Umbilical cord (tissue), 2 donors: ENCODE measurements around the gene GPR137. TPM values are rescaled to one million over a fixed set of nuclear protein-coding genes. Genes with fewer than 3 reads are reported as not detected.

Source experiments
- DNase-seq: peaks from one replicate; pipeline ENCODE4 v3.0.0-alpha.2; 2015; ENCODE audit warnings: low spot score
- total RNA-seq: library from RNA; depleted of rRNA; stranded (reverse); fragments of >200 nt; gene quantifications from one replicate; pipeline ENCODE4 v1.2.3, GENCODE V29; 2014; ENCODE audit warnings: low replicate concordance; ENCODE audit not compliant: insufficient read depth

GPR137 gene
- total RNA-seq, 1 donor from 2014 or later, result 0.48 TPM

- no peak for DNase-seq
These were observed 495 bp downstream of the GPR137 start for GRCh38 chr11:64285885-64286800.

GRCh38 chr11:64286801-64287159, 1.1 kb downstream of the GPR137 start:
- DNase-seq, result no peak

DNA sequence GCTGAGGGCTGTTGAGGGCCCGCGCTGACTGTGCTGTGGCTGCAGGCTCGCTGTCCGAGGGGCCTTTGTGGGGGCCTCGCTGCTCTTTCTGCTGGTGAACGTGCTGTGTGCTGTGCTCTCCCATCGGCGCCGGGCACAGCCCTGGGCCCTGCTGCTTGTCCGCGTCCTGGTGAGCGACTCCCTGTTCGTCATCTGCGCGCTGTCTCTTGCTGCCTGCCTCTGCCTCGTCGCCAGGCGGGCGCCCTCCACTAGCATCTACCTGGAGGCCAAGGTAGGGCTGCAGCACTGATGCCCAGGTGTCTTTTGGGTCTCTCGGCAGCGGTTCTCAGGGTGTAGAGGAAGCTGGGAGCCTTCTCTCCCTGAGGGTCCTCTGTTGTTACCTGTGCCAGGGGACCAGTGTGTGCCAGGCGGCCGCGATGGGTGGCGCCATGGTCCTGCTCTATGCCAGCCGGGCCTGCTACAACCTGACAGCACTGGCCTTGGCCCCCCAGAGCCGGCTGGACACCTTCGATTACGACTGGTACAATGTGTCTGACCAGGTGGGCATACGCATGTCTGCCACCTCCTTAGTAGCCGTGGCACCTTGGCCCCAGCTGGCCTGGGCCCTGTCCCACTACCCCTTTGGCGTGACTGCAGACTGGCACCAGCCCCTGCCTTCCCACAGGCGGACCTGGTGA, 2.2 kb downstream of the GPR137 start:
- no peak for DNase-seq

GRCh38 chr11:64288353-64288750, 2.7 kb downstream of the GPR137 start:
- no peak for DNase-seq

DNA sequence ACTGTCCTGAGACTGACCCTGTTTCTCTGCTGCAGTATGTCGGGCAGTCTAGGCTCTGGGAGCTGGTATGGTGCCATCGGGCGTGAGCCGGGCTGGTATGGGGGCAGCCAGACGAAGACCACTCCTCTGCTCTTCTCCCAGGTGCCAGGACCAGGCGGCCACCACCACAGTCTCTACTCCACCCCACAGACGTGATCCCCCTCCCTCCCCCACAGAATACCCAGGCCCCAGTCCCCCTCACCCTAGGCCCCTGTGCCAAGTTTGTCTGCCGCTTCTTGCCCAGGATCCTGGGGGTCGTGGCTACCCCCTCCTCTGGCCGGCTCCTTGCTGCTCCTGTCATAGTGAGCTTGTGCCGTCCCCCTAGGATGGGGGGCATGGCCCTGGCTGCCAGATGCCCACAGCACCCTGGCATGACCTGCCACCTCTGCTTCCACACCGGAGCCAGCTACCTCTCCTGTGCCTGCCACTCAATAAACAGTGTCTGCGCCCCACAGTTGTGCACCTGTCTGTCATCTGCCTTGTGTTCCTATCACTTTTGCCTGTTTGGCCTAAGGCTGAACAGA, 3.4 kb downstream of the GPR137 start:
- DNase-seq, result no peak

- no peak for DNase-seq
These were observed 5.0 kb downstream of the GPR137 start for GRCh38 chr11:64290352-64291261.

GRCh38 chr11:64291262-64291751, 5.7 kb downstream of the GPR137 start, which contains the start of gene KCNK4:
Gene KCNK4 (plus strand): TSS chr11:64291302. CDS start chr11:64293019, 1,717 bp downstream.
- DNase-seq, result no peak

GRCh38 chr11:64291752-64292459, 6.3 kb downstream of the GPR137 start:
- DNase-seq, result no peak

GRCh38 chr11:64292460-64293254, 7.0 kb downstream of the GPR137 start:
- DNase-seq, result no peak

GRCh38 chr11:64294774-64295173, 9.1 kb downstream of the GPR137 start:
- no peak for DNase-seq

DNA sequence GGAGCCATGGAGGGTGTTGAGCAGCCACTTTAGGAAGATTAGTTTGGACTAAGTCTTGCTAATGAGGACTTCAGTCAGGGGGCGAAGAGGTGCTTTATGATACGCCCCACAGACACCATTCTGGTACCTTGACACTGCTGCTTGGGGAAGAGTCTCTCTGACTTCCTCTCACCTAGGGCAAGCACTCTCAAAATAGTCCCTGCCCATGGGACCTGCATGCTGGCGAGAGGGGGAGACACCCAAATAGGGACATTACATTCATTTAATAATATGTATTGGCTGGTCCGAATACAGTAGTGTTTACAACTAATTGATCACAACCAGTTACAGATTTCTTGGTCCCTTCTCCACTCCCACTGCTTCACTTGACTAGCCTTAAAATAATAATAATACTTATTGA, 10.1 kb downstream of the GPR137 start:
- DNase-seq, result no peak

DNA sequence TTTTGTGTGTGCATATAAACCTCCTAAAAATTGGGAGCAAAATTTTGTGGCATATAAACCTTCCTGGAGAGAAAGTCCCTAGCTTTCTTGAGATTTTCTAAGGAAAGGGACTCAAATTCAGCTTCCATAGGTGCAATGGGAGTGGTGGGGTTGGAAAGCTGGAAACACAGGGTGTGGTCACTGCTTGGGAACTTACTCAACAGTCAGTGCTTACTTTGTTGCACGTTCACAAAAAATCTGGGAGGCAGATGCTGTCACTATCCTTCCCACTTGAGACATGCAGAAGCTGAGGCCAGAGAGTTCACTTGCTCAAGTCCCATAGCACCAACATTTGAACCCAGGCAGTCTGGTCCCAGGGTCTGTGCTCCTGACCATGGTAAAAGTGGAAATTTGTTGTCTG, 10.6 kb downstream of the GPR137 start:
- no peak for DNase-seq

DNA sequence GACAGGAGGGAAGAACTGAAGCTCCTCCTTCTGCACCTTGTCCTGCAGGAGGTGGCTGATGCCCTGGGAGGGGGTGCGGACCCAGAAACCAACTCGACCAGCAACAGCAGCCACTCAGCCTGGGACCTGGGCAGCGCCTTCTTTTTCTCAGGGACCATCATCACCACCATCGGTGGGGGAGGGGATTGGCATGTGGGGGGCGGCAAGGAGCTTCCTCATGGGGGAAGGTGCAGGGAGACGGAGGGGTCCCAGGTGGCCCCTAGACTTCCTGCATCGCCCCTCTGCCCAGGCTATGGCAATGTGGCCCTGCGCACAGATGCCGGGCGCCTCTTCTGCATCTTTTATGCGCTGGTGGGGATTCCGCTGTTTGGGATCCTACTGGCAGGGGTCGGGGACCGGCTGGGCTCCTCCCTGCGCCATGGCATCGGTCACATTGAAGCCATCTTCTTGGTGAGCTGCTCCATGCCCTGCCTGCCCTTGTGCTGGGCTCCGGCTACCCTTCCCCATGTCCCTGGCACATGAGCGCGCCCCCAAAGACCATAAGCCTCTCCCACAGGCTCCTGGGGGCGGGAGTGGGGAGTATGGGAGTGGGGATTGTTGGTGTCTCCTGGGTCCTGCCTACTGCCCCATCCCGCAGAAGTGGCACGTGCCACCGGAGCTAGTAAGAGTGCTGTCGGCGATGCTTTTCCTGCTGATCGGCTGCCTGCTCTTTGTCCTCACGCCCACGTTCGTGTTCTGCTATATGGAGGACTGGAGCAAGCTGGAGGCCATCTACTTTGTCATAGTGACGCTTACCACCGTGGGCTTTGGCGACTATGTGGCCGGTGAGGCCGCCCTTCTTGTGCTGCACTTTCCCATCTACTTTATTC, 11.4 kb downstream of the GPR137 start:
- DNase-seq, result no peak

- no peak for DNase-seq
These were observed 12.2 kb downstream of the GPR137 start for GRCh38 chr11:64297699-64298358.

GRCh38 chr11:64298966-64299846, 13.6 kb downstream of the GPR137 start:
- DNase-seq, result peak; percentile 49

- no peak for DNase-seq
These were observed 14.4 kb downstream of the GPR137 start, which contains the start of gene CATSPERZ for GRCh38 chr11:64299847-64300648. Gene CATSPERZ (plus strand): TSS chr11:64300358. CDS start chr11:64300411, 53 bp downstream.
